Endodermal cell (in vitro differentiated cells): ENCODE data around the gene TESK2. TPM values are rescaled to one million over a fixed set of nuclear protein-coding genes. Genes with fewer than 3 reads are reported as not detected.

Experiments
- DNase-seq: peaks from one replicate; pipeline ENCODE4 v3.0.0-alpha.2; 2017
- H3K27ac ChIP-seq: 2 replicates; pipeline ENCODE4 v1.5.1; 2013; ENCODE audit warnings: mild to moderate bottlenecking, low read depth, low read length, moderate library complexity
- H3K27me3 ChIP-seq: 2 replicates; pipeline ENCODE4 v1.6.1; 2013; ENCODE audit warnings: mild to moderate bottlenecking, low read length, moderate library complexity; ENCODE audit not compliant: insufficient read depth, control insufficient read depth, poor library complexity, severe bottlenecking
- H3K36me3 ChIP-seq: 2 replicates; pipeline ENCODE4 v1.7.0; 2013; ENCODE audit warnings: mild to moderate bottlenecking, low read length, moderate library complexity; ENCODE audit not compliant: control insufficient read depth, insufficient read depth
- H3K4me1 ChIP-seq: one replicate; pipeline ENCODE4 v1.7.0; 2013; ENCODE audit warnings: low read length; ENCODE audit not compliant: control insufficient read depth, insufficient read depth
- H3K4me3 ChIP-seq: 2 replicates; pipeline ENCODE4 v1.5.1; 2013; ENCODE audit warnings: mild to moderate bottlenecking, low read length, moderate library complexity
- H3K9ac ChIP-seq: 2 replicates; pipeline ENCODE4 v1.6.1; 2013; ENCODE audit warnings: mild to moderate bottlenecking, low read length, moderate library complexity; ENCODE audit not compliant: poor library complexity, severe bottlenecking; ENCODE audit errors: extremely low read depth
- H3K9me3 ChIP-seq: 2 replicates; pipeline ENCODE4 v1.6.1; 2013; ENCODE audit warnings: mild to moderate bottlenecking, low read length, moderate library complexity; ENCODE audit not compliant: control insufficient read depth
- H3K27ac Mint-ChIP-seq: 2 replicates; pipeline ENCODE4 v1.8.0; 2020; ENCODE audit warnings: mixed read lengths
- H3K27me3 Mint-ChIP-seq: 2 replicates; pipeline ENCODE4 v1.8.0; 2021; ENCODE audit warnings: mild to moderate bottlenecking, mixed read lengths; ENCODE audit not compliant: insufficient read depth
- H3K36me3 Mint-ChIP-seq: 2 replicates; pipeline ENCODE4 v1.8.0; 2020; ENCODE audit warnings: low read depth, mixed read lengths
- H3K4me1 Mint-ChIP-seq: 2 replicates; pipeline ENCODE4 v1.8.0; 2020; ENCODE audit warnings: mixed read lengths
- H3K4me3 Mint-ChIP-seq: 2 replicates; pipeline ENCODE4 v1.8.0; 2020; ENCODE audit warnings: mild to moderate bottlenecking, moderate library complexity, mixed read lengths
- H3K9me3 Mint-ChIP-seq: 2 replicates; pipeline ENCODE4 v1.8.0; 2020; ENCODE audit warnings: mild to moderate bottlenecking, mixed read lengths
- CTCF ChIP-seq: fragments of 200-600 bp; sonication (generic); conservative IDR thresholded peaks from 2 replicates; pipeline ENCODE4 v1.5.0; 2021; ENCODE audit warnings: antibody characterized with exemption, mild to moderate bottlenecking
- WGBS, 2 experiments: methylation state at CpG; one replicate each; pipeline versions ENCODE4 v1.1.5 to v1.1.7; 2013; ENCODE audit warnings: missing lambda C conversion rate in 2 of 2, mixed read lengths in 1 of 2; ENCODE audit not compliant: insufficient coverage in 1 of 2, insufficient read length in 1 of 2; 5-methylcytosine and 5-hydroxymethylcytosine counted together
- total RNA-seq, 2 donors: library from RNA; stranded (reverse); fragmentation: NEBNext Ultra II Directional in 1 of 2; extraction: Animal tissue kit (Norgen Biotek cat#: 25700) in 1 of 2; gene quantifications; 2 replicates in 1 of 2; 3 replicates in 1 of 2; pipeline ENCODE4 v1.2.1, GENCODE V29; 2021

The TESK2 gene
- total RNA-seq, 2 donors from 2014 or later, result 9.7 to 10.3 TPM

DNA sequence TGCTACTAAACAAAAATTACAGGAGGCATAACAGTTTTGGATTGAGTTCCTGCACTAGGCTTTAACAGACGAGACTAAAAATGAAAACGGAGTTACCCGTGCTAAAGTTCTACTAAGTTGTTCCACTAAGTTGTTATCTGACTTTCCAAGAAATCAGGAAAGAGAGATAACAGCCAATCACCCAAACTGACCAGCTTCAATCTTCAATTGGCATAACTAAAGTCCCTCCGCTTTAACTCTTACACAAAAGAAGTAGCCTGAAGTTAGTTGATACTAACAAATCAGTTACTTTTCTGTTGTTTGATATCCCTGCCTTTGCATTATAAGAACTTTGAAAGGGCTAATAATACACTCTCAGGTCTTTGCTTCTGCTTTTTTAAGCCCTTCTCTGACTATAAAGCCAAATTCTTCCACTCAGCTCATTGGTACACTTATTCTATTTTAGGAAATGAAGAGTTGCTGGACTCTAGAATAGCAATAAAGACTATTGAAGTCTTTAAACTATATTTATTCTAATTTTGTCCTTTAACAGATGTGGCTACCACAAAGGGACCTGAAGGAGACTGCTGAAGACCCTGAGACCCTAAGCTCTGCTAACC, 61.3 kb downstream of the TESK2 start:
- H3K27ac Mint-ChIP-seq, result no peak overlapping the region
- no peaks in the 10 kb centered on the region for H3K9me3 Mint-ChIP-seq
- DNase-seq, result no peak
- Histone ChIP-seq H3K27me3 (no peaks in the 10 kb centered on the region), H3K4me3 (no peak overlapping the region), H3K9ac (no peak overlapping the region), H3K27ac (no peak overlapping the region), H3K36me3 (no peaks in the 10 kb centered on the region), H3K9me3 (no peaks in the 10 kb centered on the region), H3K4me1 (no peaks in the 10 kb centered on the region)
- H3K36me3 Mint-ChIP-seq, result no peaks in the 10 kb centered on the region
- H3K27me3 Mint-ChIP-seq, result no peaks in the 10 kb centered on the region
- TF ChIP-seq CTCF, result no peak
- no peaks in the 10 kb centered on the region for H3K4me1 Mint-ChIP-seq
- H3K4me3 Mint-ChIP-seq, result no peak overlapping the region
- WGBS, 2 experiments, result 91 to 94% methylated on average over 3 to 4 of the region's 4 CpGs

GRCh38 chr1:45423906-45424678, 66.9 kb downstream of the TESK2 start:
- no peaks in the 10 kb centered on the region for H3K27me3 Mint-ChIP-seq

DNA sequence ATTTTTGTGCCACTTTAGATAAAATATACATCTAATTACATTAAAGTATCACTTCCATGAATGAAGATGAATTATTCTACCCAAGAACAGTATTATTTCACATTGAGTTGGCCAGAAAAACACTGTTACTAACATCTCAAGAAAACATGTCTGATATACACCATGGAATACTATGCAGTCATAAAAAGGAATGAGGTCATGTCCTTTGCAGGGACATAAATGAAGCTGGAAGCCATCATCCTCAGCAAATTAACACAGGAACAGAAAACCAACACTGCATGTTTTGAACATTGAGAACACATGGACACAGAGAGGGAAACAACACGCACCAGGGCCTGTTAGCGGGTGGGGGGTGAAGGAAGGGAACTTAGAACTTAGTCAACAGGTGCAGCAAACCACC, 69.0 kb downstream of the TESK2 start:
- Histone ChIP-seq H3K27ac (no peak overlapping the region), H3K36me3 (no peaks in the 10 kb centered on the region), H3K4me3 (no peak overlapping the region), H3K4me1 (no peaks in the 10 kb centered on the region), H3K27me3 (no peaks in the 10 kb centered on the region), H3K9me3 (peaks cover 8% of the 10 kb centered on the region), H3K9ac (no peak overlapping the region)
- no peaks in the 10 kb centered on the region for H3K4me1 Mint-ChIP-seq
- H3K9me3 Mint-ChIP-seq, result peaks cover 14% of the 10 kb centered on the region
- no peak overlapping the region for H3K27ac Mint-ChIP-seq
- H3K4me3 Mint-ChIP-seq, result no peak overlapping the region
- WGBS, 2 experiments, result 96 to 100% methylated on average over 2 of the region's 2 CpGs
- TF ChIP-seq CTCF, result no peak
- no peaks in the 10 kb centered on the region for H3K27me3 Mint-ChIP-seq
- H3K36me3 Mint-ChIP-seq, result peaks cover 20% of the 10 kb centered on the region
- DNase-seq, result no peak

More at GRCh38 chr1:45423906-45424678, 66.9 kb downstream of the TESK2 start:
- no peak for TF ChIP-seq CTCF
- Histone ChIP-seq H3K9me3 (peaks cover 8% of the 10 kb centered on the region), H3K4me1 (no peaks in the 10 kb centered on the region), H3K27ac (no peak overlapping the region), H3K4me3 (no peak overlapping the region), H3K27me3 (no peaks in the 10 kb centered on the region), H3K9ac (no peak overlapping the region), H3K36me3 (no peaks in the 10 kb centered on the region)
- H3K36me3 Mint-ChIP-seq, result peaks cover 20% of the 10 kb centered on the region
- no peaks in the 10 kb centered on the region for H3K4me1 Mint-ChIP-seq
- H3K4me3 Mint-ChIP-seq, result no peak overlapping the region
- H3K9me3 Mint-ChIP-seq, result peaks cover 14% of the 10 kb centered on the region
- 84 to 92% methylated on average over 3 to 4 of the region's 4 CpGs for WGBS, 2 experiments
- DNase-seq, result no peak
- H3K27ac Mint-ChIP-seq, result no peak overlapping the region
